Osteoblast (primary cell): ENCODE measurements around the gene DSCAML1. TPM values are rescaled to one million over a fixed set of nuclear protein-coding genes. Genes with fewer than 3 reads are reported as not detected.

ENCODE experiments used
- DNase-seq: peaks from one replicate; pipeline ENCODE4 v3.0.0; 2011; ENCODE audit warnings: low spot score, mixed read lengths; ENCODE audit not compliant: insufficient read length; ENCODE audit errors: missing footprints
- H2AFZ ChIP-seq: 2 replicates; pipeline ENCODE4 v1.6.0; 2011; ENCODE audit warnings: mild to moderate bottlenecking, low read length
- H3K27ac ChIP-seq: 2 replicates; pipeline ENCODE4 v1.5.1; 2011; ENCODE audit warnings: mild to moderate bottlenecking, low read depth, low read length, moderate library complexity
- H3K27me3 ChIP-seq: 2 replicates; pipeline ENCODE4 v1.6.0; 2012; ENCODE audit warnings: mild to moderate bottlenecking, control low read depth, inconsistent platforms, low read length, moderate library complexity; ENCODE audit not compliant: insufficient read depth
- H3K36me3 ChIP-seq: 2 replicates; pipeline ENCODE4 v1.5.1; 2011; ENCODE audit warnings: mild to moderate bottlenecking, low read length, control low read depth, moderate library complexity; ENCODE audit not compliant: insufficient read depth
- H3K4me1 ChIP-seq: 2 replicates; pipeline ENCODE4 v1.5.1; 2011; ENCODE audit warnings: mild to moderate bottlenecking, low read length, control low read depth, moderate library complexity; ENCODE audit not compliant: insufficient read depth
- H3K4me2 ChIP-seq: 2 replicates; pipeline ENCODE4 v1.6.0; 2011; ENCODE audit warnings: mild to moderate bottlenecking, low read length; ENCODE audit not compliant: insufficient read depth
- H3K4me3 ChIP-seq: fragments of 200-600 bp; sonication (generic); 3 replicates; pipeline ENCODE4 v1.5.1; 2012; ENCODE audit warnings: mild to moderate bottlenecking, low read length, inconsistent platforms; ENCODE audit not compliant: insufficient read depth
- H3K79me2 ChIP-seq: 2 replicates; pipeline ENCODE4 v1.6.0; 2012; ENCODE audit warnings: mild to moderate bottlenecking, low read length, control low read depth, inconsistent platforms; ENCODE audit not compliant: insufficient read depth
- H3K9me3 ChIP-seq: 2 replicates; pipeline ENCODE4 v1.5.1; 2011; ENCODE audit warnings: low read depth, low read length, control low read depth
- H4K20me1 ChIP-seq: 2 replicates; pipeline ENCODE4 v1.6.0; 2012; ENCODE audit warnings: mild to moderate bottlenecking, low read length, control low read depth; ENCODE audit not compliant: insufficient read depth
- total RNA-seq: library from RNA; depleted of rRNA; stranded (reverse); fragments of >200 nt; gene quantifications from 2 replicates; pipeline ENCODE4 v1.2.3, GENCODE V29; 2012
- TF ChIP-seq, protein P1 (sequence below): IDR thresholded peaks from 2 replicates; pipeline ENCODE4 v1.5.1; 2011; ENCODE audit warnings: mild to moderate bottlenecking, low read depth, low read length, moderate library complexity; ENCODE audit errors: extremely low read depth

The DSCAML1 gene
- total RNA-seq, 1 donor: not detected

DNA sequence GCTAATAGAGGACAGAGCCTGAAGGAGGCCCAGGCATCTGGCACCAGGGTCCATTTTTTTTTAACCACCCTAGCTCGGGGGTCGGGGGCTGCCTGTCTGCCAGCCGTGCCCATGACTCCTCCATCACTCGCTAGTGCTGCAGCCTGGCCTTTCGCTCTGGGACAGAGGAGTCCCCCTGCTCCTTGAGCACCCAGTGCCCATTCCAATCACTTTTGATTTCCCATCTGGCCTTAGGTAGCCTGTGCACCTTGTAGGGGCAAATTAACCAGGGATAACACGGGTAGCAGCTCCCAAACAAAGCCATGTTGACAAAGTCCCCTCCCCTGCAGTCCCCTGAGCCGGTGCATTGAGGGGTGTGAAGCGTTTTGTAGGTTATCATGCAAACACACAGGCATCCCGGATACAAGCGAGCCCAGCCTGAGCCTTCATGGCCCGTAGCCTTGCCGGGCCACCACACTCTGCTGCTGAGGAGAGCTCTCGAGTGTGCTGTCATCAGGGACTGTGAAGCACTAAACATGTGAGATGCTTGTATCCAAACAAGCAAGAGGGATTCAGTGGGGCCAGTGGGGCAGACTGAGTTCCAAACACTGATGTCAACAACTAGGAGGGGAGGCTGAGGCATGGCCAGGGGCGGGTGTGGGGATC lies 208.7 kb downstream of the DSCAML1 start:
- Histone ChIP-seq H3K4me3 (no peak overlapping the region), H3K27me3 (peaks cover 4% of the 10 kb centered on the region), H3K36me3 (no peaks in the 10 kb centered on the region), H2AFZ (no peak overlapping the region), H3K4me1 (no peaks in the 10 kb centered on the region), H3K9me3 (no peaks in the 10 kb centered on the region), H4K20me1 (no peaks in the 10 kb centered on the region), H3K27ac (no peak overlapping the region), H3K79me2 (no peaks in the 10 kb centered on the region), H3K4me2 (no peak overlapping the region)
- no peak for DNase-seq
- TF ChIP-seq, protein P1, sequence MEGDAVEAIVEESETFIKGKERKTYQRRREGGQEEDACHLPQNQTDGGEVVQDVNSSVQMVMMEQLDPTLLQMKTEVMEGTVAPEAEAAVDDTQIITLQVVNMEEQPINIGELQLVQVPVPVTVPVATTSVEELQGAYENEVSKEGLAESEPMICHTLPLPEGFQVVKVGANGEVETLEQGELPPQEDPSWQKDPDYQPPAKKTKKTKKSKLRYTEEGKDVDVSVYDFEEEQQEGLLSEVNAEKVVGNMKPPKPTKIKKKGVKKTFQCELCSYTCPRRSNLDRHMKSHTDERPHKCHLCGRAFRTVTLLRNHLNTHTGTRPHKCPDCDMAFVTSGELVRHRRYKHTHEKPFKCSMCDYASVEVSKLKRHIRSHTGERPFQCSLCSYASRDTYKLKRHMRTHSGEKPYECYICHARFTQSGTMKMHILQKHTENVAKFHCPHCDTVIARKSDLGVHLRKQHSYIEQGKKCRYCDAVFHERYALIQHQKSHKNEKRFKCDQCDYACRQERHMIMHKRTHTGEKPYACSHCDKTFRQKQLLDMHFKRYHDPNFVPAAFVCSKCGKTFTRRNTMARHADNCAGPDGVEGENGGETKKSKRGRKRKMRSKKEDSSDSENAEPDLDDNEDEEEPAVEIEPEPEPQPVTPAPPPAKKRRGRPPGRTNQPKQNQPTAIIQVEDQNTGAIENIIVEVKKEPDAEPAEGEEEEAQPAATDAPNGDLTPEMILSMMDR: no peak

DNA sequence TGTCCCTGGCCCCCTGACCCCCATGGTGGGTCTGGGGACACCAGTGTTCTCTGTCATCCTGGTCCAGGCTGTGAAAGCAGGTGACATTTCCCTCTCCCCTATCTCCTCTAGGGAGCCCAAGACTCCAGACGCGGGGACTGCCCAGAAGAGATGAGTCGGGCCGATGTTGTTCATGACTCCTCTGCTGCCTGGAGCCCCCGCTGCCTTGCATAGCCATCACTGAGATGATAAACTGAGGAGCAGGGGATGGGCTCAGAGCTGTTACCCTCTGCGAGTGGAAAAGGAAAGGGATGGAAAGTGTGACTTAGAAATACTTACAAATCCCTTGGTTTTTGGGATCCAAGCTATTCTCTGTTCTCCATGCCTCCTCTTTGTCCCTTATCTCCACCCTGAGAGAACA lies 209.6 kb downstream of the DSCAML1 start:
- no peak overlapping the region for H3K4me2 ChIP-seq
- no peaks in the 10 kb centered on the region for H3K36me3 ChIP-seq
- TF ChIP-seq, protein P1: no peak
- no peak overlapping the region for H2AFZ ChIP-seq
- no peaks in the 10 kb centered on the region for H3K4me1 ChIP-seq
- H3K27me3 ChIP-seq: peaks cover 4% of the 10 kb centered on the region
- no peak for DNase-seq
- H3K9me3 ChIP-seq: no peaks in the 10 kb centered on the region
- H3K79me2 ChIP-seq: no peaks in the 10 kb centered on the region
- H3K27ac ChIP-seq: no peak overlapping the region
- H4K20me1 ChIP-seq: no peaks in the 10 kb centered on the region
- H3K4me3 ChIP-seq: no peak overlapping the region

DNA sequence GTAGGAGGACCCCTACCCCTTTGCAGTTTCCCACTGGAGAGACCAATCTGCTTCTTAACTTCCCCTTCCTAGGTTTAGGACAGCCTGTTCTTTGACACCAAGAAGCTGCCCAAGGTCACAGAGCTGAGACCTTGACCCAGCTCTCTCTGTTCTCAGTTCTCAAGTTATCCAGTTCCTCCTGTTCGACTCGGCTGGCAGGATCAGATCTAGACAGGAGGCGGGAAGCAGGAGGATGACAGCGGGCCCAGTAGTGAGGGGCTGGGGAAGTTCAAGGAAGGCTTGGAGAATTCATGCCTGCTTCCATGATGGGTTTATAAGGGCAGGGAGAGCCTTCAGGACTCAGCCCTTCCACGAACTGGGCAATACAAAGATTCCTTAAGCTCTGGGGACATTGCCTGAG lies 210.6 kb downstream of the DSCAML1 start:
- no peak overlapping the region for H3K4me3 ChIP-seq
- TF ChIP-seq, protein P1: no peak
- no peak overlapping the region for H3K27ac ChIP-seq
- DNase-seq: peak; percentile 56
- H2AFZ ChIP-seq: no peak overlapping the region
- H4K20me1 ChIP-seq: no peaks in the 10 kb centered on the region
- H3K4me1 ChIP-seq: no peaks in the 10 kb centered on the region
- no peaks in the 10 kb centered on the region for H3K36me3 ChIP-seq
- no peak overlapping the region for H3K4me2 ChIP-seq
- H3K9me3 ChIP-seq: no peaks in the 10 kb centered on the region
- no peaks in the 10 kb centered on the region for H3K79me2 ChIP-seq
- H3K27me3 ChIP-seq: peaks cover 4% of the 10 kb centered on the region

DNA sequence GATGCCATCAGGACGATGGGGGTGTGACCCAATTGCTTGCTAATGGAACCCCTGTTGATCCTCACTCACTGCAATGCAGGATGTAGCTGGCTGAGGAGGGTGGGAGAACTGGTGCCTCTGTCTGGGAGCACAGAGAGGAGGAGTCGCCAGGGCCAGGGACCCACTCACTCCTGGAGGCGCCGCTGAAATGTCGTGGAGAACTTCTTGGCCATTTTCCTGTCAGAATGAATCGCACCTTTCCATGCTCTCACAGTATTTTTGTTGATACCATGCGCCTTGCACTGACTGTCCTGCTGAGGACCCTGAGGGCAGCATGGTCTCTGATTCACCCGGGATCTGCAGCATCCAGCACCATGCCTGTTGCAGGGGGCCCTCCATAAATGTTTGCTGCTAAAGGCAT lies 211.4 kb downstream of the DSCAML1 start:
- no peak overlapping the region for H3K4me3 ChIP-seq
- peaks cover 4% of the 10 kb centered on the region for H3K27me3 ChIP-seq
- no peaks in the 10 kb centered on the region for H3K9me3 ChIP-seq
- H3K27ac ChIP-seq: no peak overlapping the region
- H3K36me3 ChIP-seq: no peaks in the 10 kb centered on the region
- no peaks in the 10 kb centered on the region for H3K79me2 ChIP-seq
- DNase-seq: no peak
- H2AFZ ChIP-seq: no peak overlapping the region
- no peaks in the 10 kb centered on the region for H4K20me1 ChIP-seq
- H3K4me1 ChIP-seq: no peaks in the 10 kb centered on the region
- H3K4me2 ChIP-seq: no peak overlapping the region
- TF ChIP-seq, protein P1: no peak
